Measurements from ENCODE around the gene POFUT2.

Gene POFUT2

DNA sequence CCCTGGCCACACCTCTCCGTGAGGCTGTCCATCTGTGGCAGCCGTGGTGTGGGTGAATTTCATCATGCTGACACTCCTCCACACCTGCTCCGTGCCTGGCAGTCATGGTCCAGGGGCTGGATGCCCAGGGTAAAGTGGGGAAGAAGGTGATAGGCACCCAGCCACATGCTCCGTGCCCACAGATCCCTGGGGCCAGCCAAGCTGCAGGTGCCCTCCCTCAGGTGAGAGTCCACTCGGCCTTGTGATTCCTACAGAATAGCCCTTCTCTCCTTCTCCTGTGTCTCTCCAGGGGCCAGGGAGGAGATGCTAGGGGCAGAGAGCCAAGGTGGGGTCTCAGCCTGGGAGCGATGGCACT, 16.8 kb upstream of the POFUT2 start:
- Histone ChIP-seq H3K4me3 (ENCODE audit: low read depth, low read length, poor library complexity, severe bottlenecking) (no peak overlapping the region), H3K9ac (ENCODE audit: low read length) (no peak overlapping the region), H3K9me2 (ENCODE audit: low read depth, low read length) (no peaks in the 10 kb centered on the region), H3K9me3 (ENCODE audit: low read length) (no peaks in the 10 kb centered on the region), H3K36me3 (ENCODE audit: insufficient read depth, low read length) (no peaks in the 10 kb centered on the region), H3K4me1 (ENCODE audit: insufficient read depth, low read length, severe bottlenecking) (no peaks in the 10 kb centered on the region), H3K4me2 (ENCODE audit: low read length) (no peak overlapping the region), H4K20me1 (ENCODE audit: insufficient read depth, low read length) (no peaks in the 10 kb centered on the region), H3K27ac (ENCODE audit: low read depth, low read length, poor library complexity, severe bottlenecking) (no peak overlapping the region), H2AFZ (ENCODE audit: low read length) (no peak overlapping the region), H3F3A (ENCODE audit: insufficient read depth, low read length) (no peaks in the 10 kb centered on the region), H3K79me2 (ENCODE audit: insufficient read depth, low read length) (no peaks in the 10 kb centered on the region), H3K27me3 (ENCODE audit: insufficient read depth, low read length) (peaks cover 4% of the 10 kb centered on the region; the same call in 1 of the 2 replicates)
- TF ChIP-seq, protein P1, sequence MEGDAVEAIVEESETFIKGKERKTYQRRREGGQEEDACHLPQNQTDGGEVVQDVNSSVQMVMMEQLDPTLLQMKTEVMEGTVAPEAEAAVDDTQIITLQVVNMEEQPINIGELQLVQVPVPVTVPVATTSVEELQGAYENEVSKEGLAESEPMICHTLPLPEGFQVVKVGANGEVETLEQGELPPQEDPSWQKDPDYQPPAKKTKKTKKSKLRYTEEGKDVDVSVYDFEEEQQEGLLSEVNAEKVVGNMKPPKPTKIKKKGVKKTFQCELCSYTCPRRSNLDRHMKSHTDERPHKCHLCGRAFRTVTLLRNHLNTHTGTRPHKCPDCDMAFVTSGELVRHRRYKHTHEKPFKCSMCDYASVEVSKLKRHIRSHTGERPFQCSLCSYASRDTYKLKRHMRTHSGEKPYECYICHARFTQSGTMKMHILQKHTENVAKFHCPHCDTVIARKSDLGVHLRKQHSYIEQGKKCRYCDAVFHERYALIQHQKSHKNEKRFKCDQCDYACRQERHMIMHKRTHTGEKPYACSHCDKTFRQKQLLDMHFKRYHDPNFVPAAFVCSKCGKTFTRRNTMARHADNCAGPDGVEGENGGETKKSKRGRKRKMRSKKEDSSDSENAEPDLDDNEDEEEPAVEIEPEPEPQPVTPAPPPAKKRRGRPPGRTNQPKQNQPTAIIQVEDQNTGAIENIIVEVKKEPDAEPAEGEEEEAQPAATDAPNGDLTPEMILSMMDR (IDR thresholded peaks at IDR 0.05; ENCODE audit: low read length) = no peak
- TF ChIP-seq EZH2 (IDR thresholded peaks at IDR 0.05; ENCODE audit: borderline replicate concordance, low read length) = no peak

- no peaks in the 10 kb centered on the region for H3K9me3 ChIP-seq (ENCODE audit: low read length)
- H3K4me2 ChIP-seq (ENCODE audit: low read length) = no peak overlapping the region
- H4K20me1 ChIP-seq (ENCODE audit: insufficient read depth, low read length) = no peaks in the 10 kb centered on the region
- no peaks in the 10 kb centered on the region for H3F3A ChIP-seq (ENCODE audit: insufficient read depth, low read length)
- TF ChIP-seq, protein P1 (IDR thresholded peaks at IDR 0.05; ENCODE audit: low read length) = no peak
- TF ChIP-seq EZH2 (IDR thresholded peaks at IDR 0.05; ENCODE audit: borderline replicate concordance, low read length) = no peak
- no peaks in the 10 kb centered on the region for H3K79me2 ChIP-seq (ENCODE audit: insufficient read depth, low read length)
- no peaks in the 10 kb centered on the region for H3K4me1 ChIP-seq (ENCODE audit: insufficient read depth, low read length, severe bottlenecking)
- H3K4me3 ChIP-seq (ENCODE audit: low read depth, low read length, poor library complexity, severe bottlenecking) = no peak overlapping the region
- H3K27me3 ChIP-seq (ENCODE audit: insufficient read depth, low read length) = peaks cover 4% of the 10 kb centered on the region; the same call in 1 of the 2 replicates
- no peak overlapping the region for H2AFZ ChIP-seq (ENCODE audit: low read length)
- no peaks in the 10 kb centered on the region for H3K36me3 ChIP-seq (ENCODE audit: insufficient read depth, low read length)
- no peak overlapping the region for H3K27ac ChIP-seq (ENCODE audit: low read depth, low read length, poor library complexity, severe bottlenecking)
- H3K9me2 ChIP-seq (ENCODE audit: low read depth, low read length) = no peaks in the 10 kb centered on the region
- no peak overlapping the region for H3K9ac ChIP-seq (ENCODE audit: low read length)
Measured at GRCh38 chr21:45303751-45304475, 16.2 kb upstream of the POFUT2 start.

DNA sequence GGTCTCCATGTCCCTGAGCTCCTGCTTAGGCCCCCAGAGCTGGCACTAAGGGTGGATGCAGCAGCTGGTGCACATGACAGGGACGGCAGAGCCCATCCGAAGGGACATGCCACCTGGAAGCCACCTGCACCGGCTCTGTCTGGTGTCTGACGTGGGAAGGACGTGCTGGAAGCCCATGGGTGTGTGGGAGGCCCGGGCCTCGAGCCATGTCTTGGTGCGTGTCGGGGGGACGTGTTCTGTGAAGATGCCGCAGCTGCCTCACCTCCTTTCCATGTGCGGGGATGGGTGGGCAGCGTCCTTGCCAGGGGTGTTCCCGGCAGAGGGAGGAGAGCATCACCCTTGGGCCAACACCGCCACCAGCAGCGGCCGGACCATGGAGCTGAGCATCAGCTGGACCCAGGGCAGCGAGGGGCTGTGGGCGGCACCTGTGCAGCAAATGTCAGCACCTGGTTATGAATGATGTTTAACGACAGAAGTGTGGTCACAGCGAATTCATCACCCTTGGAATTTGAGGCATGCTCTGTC, 15.5 kb upstream of the POFUT2 start:
- H3K9me3 ChIP-seq (ENCODE audit: low read length) = no peaks in the 10 kb centered on the region
- H2AFZ ChIP-seq (ENCODE audit: low read length) = no peak overlapping the region
- H3K79me2 ChIP-seq (ENCODE audit: insufficient read depth, low read length) = no peaks in the 10 kb centered on the region
- peaks cover 4% of the 10 kb centered on the region; the same call in 1 of the 2 replicates for H3K27me3 ChIP-seq (ENCODE audit: insufficient read depth, low read length)
- no peaks in the 10 kb centered on the region for H4K20me1 ChIP-seq (ENCODE audit: insufficient read depth, low read length)
- no peak overlapping the region for H3K27ac ChIP-seq (ENCODE audit: low read depth, low read length, poor library complexity, severe bottlenecking)
- H3K9ac ChIP-seq (ENCODE audit: low read length) = no peak overlapping the region
- no peaks in the 10 kb centered on the region for H3K4me1 ChIP-seq (ENCODE audit: insufficient read depth, low read length, severe bottlenecking)
- no peak overlapping the region for H3K4me2 ChIP-seq (ENCODE audit: low read length)
- no peak overlapping the region for H3K4me3 ChIP-seq (ENCODE audit: low read depth, low read length, poor library complexity, severe bottlenecking)
- no peaks in the 10 kb centered on the region for H3K36me3 ChIP-seq (ENCODE audit: insufficient read depth, low read length)
- no peaks in the 10 kb centered on the region for H3F3A ChIP-seq (ENCODE audit: insufficient read depth, low read length)
- no peaks in the 10 kb centered on the region for H3K9me2 ChIP-seq (ENCODE audit: low read depth, low read length)
- TF ChIP-seq EZH2 (IDR thresholded peaks at IDR 0.05; ENCODE audit: borderline replicate concordance, low read length) = no peak
- TF ChIP-seq, protein P1 (IDR thresholded peaks at IDR 0.05; ENCODE audit: low read length) = no peak

Measured in OCI-LY1 (cell line).